H54 (cell line): ENCODE results near the gene TREH.

Experiments
- DNase-seq: peaks from one replicate; pipeline ENCODE4 v3.0.0; 2011; ENCODE audit warnings: low spot score, mixed read lengths; ENCODE audit not compliant: insufficient read length
- FAIRE-seq: peaks from 3 replicates; lab custom pipeline; 2011; peaks lifted over from hg19 to GRCh38; lab: Jason Lieb, UNC
- POLR2A ChIP-seq: IDR thresholded peaks from 2 replicates; pipeline ENCODE4 v1.6.1; 2011; ENCODE audit warnings: low read depth, mild to moderate bottlenecking, low read length

Gene TREH

GRCh38 chr11:118640332-118641154 is 38.9 kb downstream of the TREH start:
- no peak for TF ChIP-seq POLR2A
- DNase-seq (no peak), FAIRE-seq (no peak)

- DNase-seq (no peak), FAIRE-seq (no peak)
- no peak for TF ChIP-seq POLR2A
Measured at GRCh38 chr11:118639899-118640298, 39.6 kb downstream of the TREH start.

DNA sequence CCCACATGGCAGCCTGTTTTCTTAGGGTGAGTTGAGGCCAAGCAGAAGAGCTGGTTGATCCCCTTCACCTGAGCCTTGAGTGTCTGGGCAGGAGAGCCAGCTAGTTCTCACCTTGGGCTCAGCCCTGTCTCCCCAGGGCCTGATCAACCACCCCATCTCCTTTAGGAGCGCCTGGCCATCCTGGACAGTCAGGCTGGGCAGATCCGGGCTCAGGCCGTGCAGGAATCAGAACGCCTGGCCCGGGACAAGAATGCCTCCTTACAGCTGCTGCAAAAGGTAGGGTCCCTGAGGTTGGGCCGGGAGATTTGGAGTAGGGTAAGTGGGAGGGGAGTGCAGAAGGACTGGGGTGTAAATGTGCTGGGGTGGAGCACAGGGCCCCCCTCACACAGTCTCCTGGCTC is 40.7 kb downstream of the TREH start:
- FAIRE-seq (no peak), DNase-seq (no peak)
- no peak for TF ChIP-seq POLR2A

DNA sequence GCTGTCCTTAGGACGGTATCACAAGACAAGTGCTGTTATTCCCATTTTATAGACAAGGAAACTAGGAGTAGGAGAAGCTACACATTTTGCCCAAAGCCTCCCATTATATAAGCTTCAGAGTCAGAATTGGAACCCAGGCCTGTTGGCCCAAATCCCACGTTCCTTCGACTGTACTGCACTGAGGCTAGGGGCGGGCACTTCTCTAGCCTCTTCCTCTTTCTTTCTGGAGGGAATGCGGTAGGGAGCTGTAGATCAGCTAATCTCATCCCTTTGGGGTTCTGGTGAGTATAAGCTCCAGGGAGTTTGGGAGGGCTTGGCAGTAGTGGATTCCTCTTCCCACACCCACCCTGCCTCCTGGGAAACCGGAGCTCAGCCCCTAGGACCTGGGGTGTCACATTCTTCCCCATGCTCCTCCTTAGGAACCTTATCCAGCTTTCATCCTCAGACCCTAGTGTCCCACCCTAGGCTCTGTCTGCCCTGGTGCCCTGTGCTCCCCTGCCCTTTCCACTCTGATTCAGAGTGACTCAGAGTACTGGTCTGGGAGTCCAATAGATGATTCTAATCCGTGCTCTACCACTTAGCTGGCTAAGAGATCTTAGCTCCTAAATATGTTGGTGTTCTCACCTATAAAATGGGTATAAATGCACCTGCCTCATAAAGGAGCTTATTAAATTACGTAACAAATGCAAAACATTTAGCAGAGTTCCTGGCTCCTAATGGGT is 42.7 kb downstream of the TREH start:
- DNase-seq (no peak), FAIRE-seq (no peak)
- no peak for TF ChIP-seq POLR2A

GRCh38 chr11:118635642-118636041 is 43.8 kb downstream of the TREH start:
- no peak for TF ChIP-seq POLR2A
- FAIRE-seq (no peak), DNase-seq (no peak)

- FAIRE-seq, result no peak
- DNase-seq, result no peak
- no peak for TF ChIP-seq POLR2A
Measured at GRCh38 chr11:118635237-118635591, 44.2 kb downstream of the TREH start.

DNA sequence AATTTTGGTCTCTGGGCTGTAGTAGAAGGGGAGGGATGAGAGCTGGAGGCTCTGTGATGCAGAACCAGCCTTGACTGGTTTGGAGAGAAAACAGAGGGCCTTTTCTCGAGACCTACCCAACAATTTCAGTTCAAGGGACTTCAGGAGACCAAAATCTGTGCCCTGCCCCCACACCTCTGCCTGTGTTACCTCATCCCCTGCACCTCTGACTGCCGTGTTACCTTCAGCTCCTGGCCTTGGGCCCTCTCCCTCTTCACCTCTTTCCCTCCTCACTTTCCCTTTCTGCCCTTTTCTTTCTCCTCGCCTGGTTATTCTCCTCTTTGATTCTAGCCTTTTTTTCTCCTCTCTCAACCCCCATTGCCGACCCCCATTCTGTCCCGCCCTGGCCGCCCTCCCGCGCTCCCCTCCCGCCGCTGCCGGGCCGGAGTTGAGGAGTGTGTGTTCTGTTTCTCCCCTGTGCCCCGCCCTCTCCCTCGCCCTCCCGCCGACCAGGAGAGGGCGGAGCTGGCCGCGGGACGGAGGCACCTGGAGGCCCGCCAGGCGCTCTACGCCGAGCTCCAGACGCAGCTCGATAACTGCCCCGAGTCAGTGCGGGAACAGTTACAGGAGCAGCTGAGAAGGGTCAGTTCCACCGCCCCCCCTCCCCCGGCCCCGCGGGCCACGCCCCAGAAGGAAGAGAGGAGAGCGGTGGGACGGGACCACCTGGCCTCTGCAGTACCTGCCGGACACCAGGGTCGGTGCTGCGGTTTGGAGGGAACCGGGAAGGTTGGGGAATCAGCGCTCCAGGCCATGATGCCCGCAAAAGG is 44.8 kb downstream of the TREH start:
- DNase-seq, result no peak
- FAIRE-seq, result no peak

GRCh38 chr11:118633979-118634378 is 45.5 kb downstream of the TREH start:
- no peak for FAIRE-seq
- DNase-seq, result no peak
- TF ChIP-seq POLR2A, result no peak

More for the DNA sequence above, 44.8 kb downstream of the TREH start:
- TF ChIP-seq POLR2A, result no peak

- TF ChIP-seq POLR2A, result no peak
- FAIRE-seq (no peak), DNase-seq (no peak)
Measured at GRCh38 chr11:118633319-118633690, 46.1 kb downstream of the TREH start.

GRCh38 chr11:118632577-118633318 is 46.7 kb downstream of the TREH start:
- no peak for FAIRE-seq
- DNase-seq, result no peak
- TF ChIP-seq POLR2A, result no peak

- DNase-seq, result no peak
- no peak for FAIRE-seq
- TF ChIP-seq POLR2A, result no peak
Measured at GRCh38 chr11:118631142-118631909, 48.1 kb downstream of the TREH start.

- FAIRE-seq (no peak), DNase-seq (no peak)
- TF ChIP-seq POLR2A, result no peak
Measured at GRCh38 chr11:118629761-118630661, 49.4 kb downstream of the TREH start.
